Measurements from ENCODE around the gene ENOSF1.

DNA sequence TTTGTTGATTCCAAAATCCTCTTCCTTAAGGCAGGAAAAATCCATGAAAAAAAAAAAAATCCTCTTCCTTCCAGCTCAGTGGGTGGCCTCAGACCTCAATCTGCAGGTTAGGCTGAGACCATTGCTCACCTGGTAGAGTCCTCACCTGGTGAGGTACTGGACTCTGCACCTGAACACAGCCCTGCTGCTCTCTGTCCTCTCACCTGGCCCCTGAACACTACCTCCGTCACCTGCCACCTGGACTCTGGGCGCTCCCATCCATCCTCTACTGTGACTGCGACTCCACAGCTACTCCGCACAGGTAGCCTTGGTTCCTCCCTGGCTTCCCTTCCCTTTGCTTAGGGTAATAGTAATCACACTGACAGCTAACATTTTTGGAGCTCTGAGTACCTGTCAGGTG, 32.9 kb downstream of the ENOSF1 start:
- TF ChIP-seq, protein P1, sequence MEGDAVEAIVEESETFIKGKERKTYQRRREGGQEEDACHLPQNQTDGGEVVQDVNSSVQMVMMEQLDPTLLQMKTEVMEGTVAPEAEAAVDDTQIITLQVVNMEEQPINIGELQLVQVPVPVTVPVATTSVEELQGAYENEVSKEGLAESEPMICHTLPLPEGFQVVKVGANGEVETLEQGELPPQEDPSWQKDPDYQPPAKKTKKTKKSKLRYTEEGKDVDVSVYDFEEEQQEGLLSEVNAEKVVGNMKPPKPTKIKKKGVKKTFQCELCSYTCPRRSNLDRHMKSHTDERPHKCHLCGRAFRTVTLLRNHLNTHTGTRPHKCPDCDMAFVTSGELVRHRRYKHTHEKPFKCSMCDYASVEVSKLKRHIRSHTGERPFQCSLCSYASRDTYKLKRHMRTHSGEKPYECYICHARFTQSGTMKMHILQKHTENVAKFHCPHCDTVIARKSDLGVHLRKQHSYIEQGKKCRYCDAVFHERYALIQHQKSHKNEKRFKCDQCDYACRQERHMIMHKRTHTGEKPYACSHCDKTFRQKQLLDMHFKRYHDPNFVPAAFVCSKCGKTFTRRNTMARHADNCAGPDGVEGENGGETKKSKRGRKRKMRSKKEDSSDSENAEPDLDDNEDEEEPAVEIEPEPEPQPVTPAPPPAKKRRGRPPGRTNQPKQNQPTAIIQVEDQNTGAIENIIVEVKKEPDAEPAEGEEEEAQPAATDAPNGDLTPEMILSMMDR (conservative IDR thresholded peaks at IDR 0.05 in 1 of 2, IDR thresholded peaks at IDR 0.05 in 1 of 2; ENCODE audit: extremely low read depth in 1 of 2, insufficient read depth in 1 of 2, low read depth in 1 of 2, low read length in 2 of 2) = no peak
- no peak for TF ChIP-seq EZH2 (IDR thresholded peaks at IDR 0.05; ENCODE audit: borderline replicate concordance, low read length)

All from mammary epithelial cell (primary cell).